T-cell (primary cell): Measurements from ENCODE around the gene ITLN1. TPM values are rescaled to one million over a fixed set of nuclear protein-coding genes. Genes with fewer than 3 reads are reported as not detected.

ENCODE experiments used
- ATAC-seq, 4 experiments: fragments of 200-7000 bp in 3 of 4; fragments of 150-1000 bp in 1 of 4; cut with Tn5 transposase; replicated peaks in 1 of 4; 1 replicate in 3 of 4; 2 replicates in 1 of 4; pipeline ENCODE4 v1.10.0; 2021; ENCODE audit warnings: moderate library complexity in 3 of 4, mild to moderate bottlenecking in 2 of 4, moderate number of reproducible peaks in 1 of 4
- CTCF ChIA-PET, 2 donors: fragments of 300-600 bp; sonication (Branson Sonifier 250); formaldehyde crosslinking; loops; one replicate each; lab custom pipeline; 2022; ENCODE audit warnings: antibody characterized with exemption in 2 of 2; lab: Charles Lee
- POLR2A ChIA-PET, 2 donors: fragments of 300-600 bp; sonication (Branson Sonifier 250); formaldehyde crosslinking; loops; one replicate each; lab custom pipeline; 2022; ENCODE audit warnings: antibody characterized with exemption in 2 of 2; lab: Charles Lee
- DNase-seq, 35 experiments: peaks; one replicate each; pipeline versions ENCODE4 v3.0.0 to v3.0.0-alpha.2; 2013 to 2023
- H3K27ac ChIP-seq: one replicate; pipeline ENCODE4 v1.5.1; 2013; ENCODE audit warnings: low read length
- H3K27me3 ChIP-seq, 2 experiments: replicated peaks in 1 of 2; 1 replicate in 1 of 2; 2 replicates in 1 of 2; pipeline versions ENCODE4 v1.6.1 to v1.7.0; 2013; ENCODE audit warnings: low read length in 1 of 2, mixed read lengths in 1 of 2; ENCODE audit not compliant: control insufficient read depth in 2 of 2, insufficient read depth in 2 of 2; ENCODE audit errors: extremely low read depth in 1 of 2
- H3K36me3 ChIP-seq, 2 donors: 1 replicate in 1 of 2; 2 replicates in 1 of 2; pipeline versions ENCODE4 v1.6.1 to v1.7.0; 2013; ENCODE audit warnings: low read length in 1 of 2; ENCODE audit not compliant: control insufficient read depth in 2 of 2, insufficient read depth in 1 of 2; ENCODE audit errors: extremely low read depth in 1 of 2
- H3K4me1 ChIP-seq, 2 experiments: 1 replicate in 1 of 2; 2 replicates in 1 of 2; pipeline versions ENCODE4 v1.6.1 to v1.7.0; 2013; ENCODE audit warnings: low read length in 2 of 2, mixed read lengths in 1 of 2; ENCODE audit not compliant: insufficient read depth in 2 of 2, control insufficient read depth in 1 of 2; ENCODE audit errors: extremely low read depth in 1 of 2
- H3K4me3 ChIP-seq, 2 donors: 1 replicate in 1 of 2; 2 replicates in 1 of 2; pipeline versions ENCODE4 v1.5.1 to v1.7.0; 2013; ENCODE audit warnings: mild to moderate bottlenecking in 2 of 2, low read length in 1 of 2, moderate library complexity in 1 of 2; ENCODE audit not compliant: control insufficient read depth in 1 of 2; ENCODE audit errors: extremely low read depth in 1 of 2
- H3K9me3 ChIP-seq: 2 replicates; pipeline ENCODE4 v1.7.0; 2013
- H3K27ac Mint-ChIP-seq, 2 donors: one replicate each; pipeline ENCODE4 v1.8.0; 2020 to 2021; ENCODE audit warnings: mild to moderate bottlenecking in 2 of 2, mixed read lengths in 2 of 2
- H3K27me3 Mint-ChIP-seq, 2 donors: one replicate each; pipeline ENCODE4 v1.8.0; 2021 to 2022; ENCODE audit warnings: mixed read lengths in 2 of 2
- H3K36me3 Mint-ChIP-seq: one replicate; pipeline ENCODE4 v1.8.0; 2021; ENCODE audit warnings: mixed read lengths
- H3K4me1 Mint-ChIP-seq, 3 donors: one replicate each; pipeline ENCODE4 v1.8.0; 2020 to 2022; ENCODE audit warnings: mixed read lengths in 3 of 3, mild to moderate bottlenecking in 1 of 3
- H3K4me3 Mint-ChIP-seq, 3 donors: one replicate each; pipeline ENCODE4 v1.8.0; 2020 to 2022; ENCODE audit warnings: mild to moderate bottlenecking in 3 of 3, mixed read lengths in 3 of 3, moderate library complexity in 3 of 3
- H3K9me3 Mint-ChIP-seq, 3 donors: one replicate each; pipeline ENCODE4 v1.8.0; 2020 to 2022; ENCODE audit warnings: mixed read lengths in 3 of 3
- WGBS: methylation state at CpG from one replicate; pipeline ENCODE4 v1.1.5; 2013; ENCODE audit warnings: missing lambda C conversion rate; ENCODE audit not compliant: insufficient coverage; 5-methylcytosine and 5-hydroxymethylcytosine counted together
- total RNA-seq, 35 experiments: library from RNA in 6 of 35; stranded (reverse) in 6 of 35; fragments of 120-200 nt in 1 of 35; gene quantifications; one replicate each; pipeline versions ENCODE4 v1.2.1 to v1.2.4 and lab custom pipeline; 2013 to 2026

Gene ITLN1
- total RNA-seq, 5 donors from 2014 or later (not counting 1 experiment from before 2014, with no cell fraction given): not detected

- H3K27ac Mint-ChIP-seq: no peak overlapping the region
- no peaks in the 10 kb centered on the region for H3K36me3 Mint-ChIP-seq
- H3K4me1 ChIP-seq: no peaks in the 10 kb centered on the region
- no peaks in the 10 kb centered on the region for H3K9me3 ChIP-seq
- no peaks in the 10 kb centered on the region for H3K4me1 Mint-ChIP-seq
- H3K4me3 ChIP-seq: no peak overlapping the region
- POLR2A ChIA-PET: interaction anchor here in 1 of 2 donors (0.7 kb wide), 1 partner anchor 289 kb away, joined by 3 read pairs; no protein-coding TSS in a partner anchor
- no peak overlapping the region for H3K4me3 Mint-ChIP-seq
- DNase-seq: no peak
- H3K27ac ChIP-seq: no peak overlapping the region
- H3K27me3 Mint-ChIP-seq: no peaks in the 10 kb centered on the region
- H3K36me3 ChIP-seq: no peaks in the 10 kb centered on the region
- no peaks in the 10 kb centered on the region for H3K9me3 Mint-ChIP-seq
- H3K27me3 ChIP-seq: no peaks in the 10 kb centered on the region
- no peak for ATAC-seq
- 50% methylated on average over 1 of the region's 2 CpGs for WGBS
- CTCF ChIA-PET: no interaction called here
These were observed 26.9 kb upstream of the ITLN1 start for GRCh38 chr1:160911925-160912324.

GRCh38 chr1:160911441-160911840 is 26.5 kb upstream of the ITLN1 start:
- CTCF ChIA-PET: no interaction called here
- 81% methylated on average over 3 of the region's 7 CpGs for WGBS

GRCh38 chr1:160910170-160910750 is 25.3 kb upstream of the ITLN1 start:
- Histone ChIP-seq H3K4me1 (no peaks in the 10 kb centered on the region), H3K36me3 (no peaks in the 10 kb centered on the region), H3K9me3 (no peaks in the 10 kb centered on the region), H3K4me3 (no peak overlapping the region), H3K27ac (no peak overlapping the region), H3K27me3 (no peaks in the 10 kb centered on the region)
- no CpG with 5 or more reads among the region's 6 CpGs for WGBS
- ChIA-PET POLR2A (no interaction called here), CTCF (interaction anchor here in 1 of 2 donors (0.6 kb wide), 1 partner anchor 1071 kb away, joined by 3 read pairs; no protein-coding TSS in a partner anchor)
- Mint-ChIP-seq H3K9me3 (no peaks in the 10 kb centered on the region), H3K4me3 (no peak overlapping the region), H3K36me3 (no peaks in the 10 kb centered on the region), H3K27ac (no peak overlapping the region), H3K4me1 (no peaks in the 10 kb centered on the region), H3K27me3 (no peaks in the 10 kb centered on the region)
- no peak for ATAC-seq
- DNase-seq: no peak

More at GRCh38 chr1:160911441-160911840, 26.5 kb upstream of the ITLN1 start:
- Histone ChIP-seq H3K27ac (no peak overlapping the region), H3K9me3 (no peaks in the 10 kb centered on the region), H3K4me3 (no peak overlapping the region), H3K4me1 (no peaks in the 10 kb centered on the region), H3K27me3 (no peaks in the 10 kb centered on the region), H3K36me3 (no peaks in the 10 kb centered on the region)
- Mint-ChIP-seq H3K4me3 (no peak overlapping the region), H3K27me3 (no peaks in the 10 kb centered on the region), H3K4me1 (no peaks in the 10 kb centered on the region), H3K27ac (no peak overlapping the region), H3K36me3 (no peaks in the 10 kb centered on the region), H3K9me3 (no peaks in the 10 kb centered on the region)
- POLR2A ChIA-PET: no interaction called here
- no peak for ATAC-seq
- DNase-seq: no peak

- Mint-ChIP-seq H3K4me3 (no peak overlapping the region), H3K36me3 (no peaks in the 10 kb centered on the region), H3K27ac (no peak overlapping the region), H3K4me1 (no peaks in the 10 kb centered on the region), H3K27me3 (no peaks in the 10 kb centered on the region), H3K9me3 (no peaks in the 10 kb centered on the region)
- ChIA-PET POLR2A (interaction anchor here in 1 of 2 donors (0.9 kb wide), 1 partner anchor 65 kb away, joined by 3 read pairs; no protein-coding TSS in a partner anchor), CTCF (no interaction called here)
- no peaks in the 10 kb centered on the region for H3K27me3 ChIP-seq
- 86% methylated on average over 6 of the region's 7 CpGs for WGBS
- no peak overlapping the region for H3K27ac ChIP-seq
- DNase-seq (no peak), ATAC-seq (no peak)
- no peaks in the 10 kb centered on the region for H3K4me1 ChIP-seq
- no peaks in the 10 kb centered on the region for H3K36me3 ChIP-seq
- no peak overlapping the region for H3K4me3 ChIP-seq
- no peaks in the 10 kb centered on the region for H3K9me3 ChIP-seq
These were observed 23.0 kb upstream of the ITLN1 start for GRCh38 chr1:160907976-160908375.

GRCh38 chr1:160905617-160905989 is 20.6 kb upstream of the ITLN1 start:
- ATAC-seq: no peak
- Mint-ChIP-seq H3K9me3 (peaks cover 0 to under 1% (median 0%) of the 10 kb centered on the region in 3 donors), H3K36me3 (no peaks in the 10 kb centered on the region), H3K4me1 (no peaks in the 10 kb centered on the region), H3K27me3 (no peaks in the 10 kb centered on the region), H3K4me3 (no peak overlapping the region), H3K27ac (no peak overlapping the region)
- no peaks in the 10 kb centered on the region for H3K27me3 ChIP-seq
- no peaks in the 10 kb centered on the region for H3K4me1 ChIP-seq
- no peak for DNase-seq
- CTCF ChIA-PET: no interaction called here
- no peak overlapping the region for H3K4me3 ChIP-seq
- no peaks in the 10 kb centered on the region for H3K9me3 ChIP-seq
- no peaks in the 10 kb centered on the region for H3K36me3 ChIP-seq
- no peak overlapping the region for H3K27ac ChIP-seq
- POLR2A ChIA-PET: no interaction called here
- 94% methylated on average over 2 of the region's 4 CpGs for WGBS

- ChIA-PET POLR2A (no interaction called here), CTCF (no interaction called here)
- no peaks in the 10 kb centered on the region for H3K27me3 Mint-ChIP-seq
- no peak overlapping the region for H3K27ac Mint-ChIP-seq
- DNase-seq (no peak), ATAC-seq (no peak)
- peaks cover 0 to 6% (median 0%) of the 10 kb centered on the region in 3 donors for H3K9me3 Mint-ChIP-seq
- H3K4me3 ChIP-seq: no peak overlapping the region
- no peaks in the 10 kb centered on the region for H3K4me1 ChIP-seq
- H3K4me3 Mint-ChIP-seq: no peak overlapping the region
- WGBS: 88% methylated on average over 4 of the region's 8 CpGs
- H3K4me1 Mint-ChIP-seq: no peaks in the 10 kb centered on the region
- no peak overlapping the region for H3K27ac ChIP-seq
- H3K27me3 ChIP-seq: no peaks in the 10 kb centered on the region
- no peaks in the 10 kb centered on the region for H3K36me3 Mint-ChIP-seq
- no peaks in the 10 kb centered on the region for H3K9me3 ChIP-seq
- no peaks in the 10 kb centered on the region for H3K36me3 ChIP-seq
These were observed 20.0 kb upstream of the ITLN1 start for GRCh38 chr1:160904783-160905616.
